Epithelial cell of proximal tubule (primary cell): ENCODE results near the gene CDH13. TPM values are rescaled to one million over a fixed set of nuclear protein-coding genes. Genes with fewer than 3 reads are reported as not detected.

Experiments used
- DNase-seq: peaks from one replicate; pipeline ENCODE4 v3.0.0-alpha.2; 2011; ENCODE audit warnings: low read depth
- H3K4me3 ChIP-seq: 2 replicates; pipeline ENCODE4 v1.5.1; 2011; ENCODE audit warnings: low read depth, mild to moderate bottlenecking, low read length
- total RNA-seq: library from RNA; depleted of rRNA; stranded (reverse); fragments of >200 nt; gene quantifications from 2 replicates; pipeline ENCODE4 v1.2.3, GENCODE V29; 2015
- TF ChIP-seq, protein P1 (sequence below): conservative IDR thresholded peaks from 2 replicates; pipeline ENCODE4 v1.5.1; 2012; ENCODE audit warnings: low read depth, mild to moderate bottlenecking, low read length

Gene CDH13
- total RNA-seq, 1 donor from 2014 or later = 85.4 TPM

DNA sequence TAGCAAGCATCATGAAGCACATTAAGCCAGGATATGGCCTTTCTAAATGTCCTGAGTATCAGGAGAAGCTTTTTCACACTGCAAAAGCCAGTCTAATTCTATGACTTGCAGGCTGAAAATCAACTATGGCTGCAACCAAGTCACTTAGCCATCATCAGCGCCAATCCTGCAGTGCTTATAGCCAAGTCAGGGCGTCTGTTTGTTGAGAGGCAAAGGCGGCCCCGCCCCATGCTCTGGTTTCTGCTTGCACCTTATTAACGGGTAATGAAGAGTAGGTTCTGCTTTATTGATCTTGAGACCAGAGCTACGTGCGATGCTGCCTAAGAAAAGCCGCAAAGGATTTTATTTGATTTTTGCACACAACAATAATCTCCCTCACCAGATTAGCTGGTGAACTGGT, 88.4 kb downstream of the CDH13 start:
- no peak for DNase-seq
- no peak overlapping the region for H3K4me3 ChIP-seq
- TF ChIP-seq, protein P1, sequence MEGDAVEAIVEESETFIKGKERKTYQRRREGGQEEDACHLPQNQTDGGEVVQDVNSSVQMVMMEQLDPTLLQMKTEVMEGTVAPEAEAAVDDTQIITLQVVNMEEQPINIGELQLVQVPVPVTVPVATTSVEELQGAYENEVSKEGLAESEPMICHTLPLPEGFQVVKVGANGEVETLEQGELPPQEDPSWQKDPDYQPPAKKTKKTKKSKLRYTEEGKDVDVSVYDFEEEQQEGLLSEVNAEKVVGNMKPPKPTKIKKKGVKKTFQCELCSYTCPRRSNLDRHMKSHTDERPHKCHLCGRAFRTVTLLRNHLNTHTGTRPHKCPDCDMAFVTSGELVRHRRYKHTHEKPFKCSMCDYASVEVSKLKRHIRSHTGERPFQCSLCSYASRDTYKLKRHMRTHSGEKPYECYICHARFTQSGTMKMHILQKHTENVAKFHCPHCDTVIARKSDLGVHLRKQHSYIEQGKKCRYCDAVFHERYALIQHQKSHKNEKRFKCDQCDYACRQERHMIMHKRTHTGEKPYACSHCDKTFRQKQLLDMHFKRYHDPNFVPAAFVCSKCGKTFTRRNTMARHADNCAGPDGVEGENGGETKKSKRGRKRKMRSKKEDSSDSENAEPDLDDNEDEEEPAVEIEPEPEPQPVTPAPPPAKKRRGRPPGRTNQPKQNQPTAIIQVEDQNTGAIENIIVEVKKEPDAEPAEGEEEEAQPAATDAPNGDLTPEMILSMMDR = no peak

DNA sequence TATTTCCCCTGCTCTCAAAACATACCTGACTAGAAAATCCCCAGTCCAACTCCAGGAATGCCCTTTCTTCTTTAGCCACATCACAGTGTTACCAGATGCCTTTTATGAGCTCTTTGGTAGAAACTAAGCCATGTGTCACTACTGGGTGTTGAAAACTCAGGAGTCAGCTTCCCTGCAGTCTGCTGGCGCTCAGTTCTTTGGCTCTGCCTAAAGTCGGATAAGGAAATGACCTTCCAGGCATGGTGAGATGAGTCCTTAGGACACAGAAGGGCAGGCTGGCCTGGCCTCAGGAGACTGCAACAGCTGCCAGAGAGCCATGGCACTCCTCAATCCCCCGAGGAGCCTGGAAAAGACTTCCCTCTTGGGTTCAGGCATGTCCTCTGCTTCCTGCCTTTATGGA, 89.1 kb downstream of the CDH13 start:
- TF ChIP-seq, protein P1 = no peak
- no peak for DNase-seq
- no peak overlapping the region for H3K4me3 ChIP-seq

GRCh38 chr16:82716361-82716855, 89.6 kb downstream of the CDH13 start:
- H3K4me3 ChIP-seq = no peak overlapping the region
- DNase-seq = no peak
- TF ChIP-seq, protein P1 = no peak

- TF ChIP-seq, protein P1 = no peak
- DNase-seq = no peak
- H3K4me3 ChIP-seq = no peak overlapping the region
Measured at GRCh38 chr16:82720414-82720813, 93.6 kb downstream of the CDH13 start.

DNA sequence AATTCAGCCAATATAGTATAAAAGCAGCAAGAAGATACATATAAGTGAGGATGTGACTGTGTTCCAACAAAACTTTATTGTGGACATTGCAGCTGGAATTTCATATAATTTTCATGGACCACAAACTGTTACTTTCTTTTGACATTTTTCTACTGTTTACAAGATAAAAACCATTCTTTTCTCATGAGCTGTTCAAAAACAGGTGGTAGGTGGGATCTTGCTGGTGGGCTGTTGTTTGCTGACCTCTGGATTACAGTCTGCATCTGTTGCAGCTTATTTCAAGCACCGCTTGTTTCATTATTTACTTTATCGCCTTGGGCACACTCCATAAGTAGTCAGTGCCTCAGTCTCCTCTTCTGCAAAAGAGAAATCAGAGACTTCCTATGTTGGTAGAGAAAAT, 99.5 kb downstream of the CDH13 start:
- H3K4me3 ChIP-seq = no peak overlapping the region
- TF ChIP-seq, protein P1 = no peak
- no peak for DNase-seq

GRCh38 chr16:82728901-82729300, 102.1 kb downstream of the CDH13 start:
- no peak overlapping the region for H3K4me3 ChIP-seq
- no peak for DNase-seq
- TF ChIP-seq, protein P1 = no peak

DNA sequence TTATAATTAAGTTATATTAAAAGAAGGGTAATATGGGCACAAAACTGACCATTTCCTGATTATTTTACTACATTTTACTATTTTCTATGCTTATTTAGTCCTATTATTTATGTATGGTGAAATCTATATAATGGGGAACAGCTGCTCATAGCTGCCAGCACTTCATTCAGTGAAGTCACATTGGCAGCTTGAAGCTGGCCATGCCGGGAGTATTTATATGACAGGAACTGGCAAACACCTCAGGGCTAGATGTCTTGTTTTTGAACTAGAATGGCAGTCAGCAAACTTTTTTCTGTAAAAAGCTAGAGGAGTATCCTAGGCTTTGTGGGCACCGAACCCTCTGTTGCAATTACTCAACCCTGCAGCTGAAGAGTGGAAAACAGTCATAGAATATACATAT, 104.1 kb downstream of the CDH13 start:
- H3K4me3 ChIP-seq = no peak overlapping the region
- TF ChIP-seq, protein P1 = no peak
- DNase-seq = no peak
